GM18858 (cell line): Measurements from ENCODE around the gene VPS50.

Source experiments
- ATAC-seq: cut with Tn5 transposase; IDR thresholded peaks from one replicate; pipeline ENCODE4 v1.9.1; 2021; ENCODE audit not compliant: unreplicated experiment

Gene VPS50

GRCh38 chr7:93402944-93403343 is 170.8 kb downstream of the VPS50 start:
- no peak for ATAC-seq

DNA sequence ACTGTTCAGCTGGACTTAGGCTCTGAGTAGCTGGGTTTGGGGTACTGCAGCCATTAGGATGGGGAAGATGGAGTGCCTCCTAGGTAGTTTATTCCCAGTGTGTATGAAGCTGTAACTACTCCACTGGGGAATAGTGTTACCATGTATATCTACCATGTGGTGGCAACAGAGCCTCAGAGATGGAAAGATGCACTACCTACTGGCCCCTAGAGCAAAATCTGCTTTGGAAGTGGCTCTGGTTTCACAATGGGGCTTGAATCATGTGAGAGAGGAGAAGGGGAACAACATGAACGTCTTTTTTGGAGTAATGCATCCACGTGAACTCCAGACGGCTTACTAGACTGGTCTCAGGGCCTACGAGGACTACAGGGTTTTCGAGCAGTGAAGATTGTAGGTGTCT is 175.1 kb downstream of the VPS50 start:
- ATAC-seq, result no peak

GRCh38 chr7:93409324-93409723 is 177.2 kb downstream of the VPS50 start:
- no peak for ATAC-seq
